ENCODE data around the gene AKT1.

DNA sequence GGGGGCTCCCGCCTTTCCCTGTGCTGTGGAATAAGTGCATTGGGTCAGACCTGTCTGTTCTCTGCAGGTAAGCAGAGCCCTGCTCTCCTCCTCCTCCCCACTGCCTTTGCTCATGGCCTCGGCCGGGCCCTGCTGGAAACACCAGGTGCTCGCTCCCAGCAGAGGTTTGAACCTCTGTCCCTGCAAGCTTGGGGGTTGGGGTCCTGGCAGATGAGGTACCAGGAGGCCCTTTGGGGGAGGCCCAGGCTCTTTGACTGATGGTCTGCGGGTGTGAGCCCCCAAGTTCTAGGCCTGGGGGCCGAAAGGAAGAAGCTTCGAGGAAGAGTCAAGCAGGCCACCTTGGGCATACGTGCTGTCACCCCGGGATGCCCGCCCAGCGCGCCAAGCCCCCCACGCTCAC, 47.5 kb upstream of the AKT1 start:
- TF ChIP-seq, protein P1, sequence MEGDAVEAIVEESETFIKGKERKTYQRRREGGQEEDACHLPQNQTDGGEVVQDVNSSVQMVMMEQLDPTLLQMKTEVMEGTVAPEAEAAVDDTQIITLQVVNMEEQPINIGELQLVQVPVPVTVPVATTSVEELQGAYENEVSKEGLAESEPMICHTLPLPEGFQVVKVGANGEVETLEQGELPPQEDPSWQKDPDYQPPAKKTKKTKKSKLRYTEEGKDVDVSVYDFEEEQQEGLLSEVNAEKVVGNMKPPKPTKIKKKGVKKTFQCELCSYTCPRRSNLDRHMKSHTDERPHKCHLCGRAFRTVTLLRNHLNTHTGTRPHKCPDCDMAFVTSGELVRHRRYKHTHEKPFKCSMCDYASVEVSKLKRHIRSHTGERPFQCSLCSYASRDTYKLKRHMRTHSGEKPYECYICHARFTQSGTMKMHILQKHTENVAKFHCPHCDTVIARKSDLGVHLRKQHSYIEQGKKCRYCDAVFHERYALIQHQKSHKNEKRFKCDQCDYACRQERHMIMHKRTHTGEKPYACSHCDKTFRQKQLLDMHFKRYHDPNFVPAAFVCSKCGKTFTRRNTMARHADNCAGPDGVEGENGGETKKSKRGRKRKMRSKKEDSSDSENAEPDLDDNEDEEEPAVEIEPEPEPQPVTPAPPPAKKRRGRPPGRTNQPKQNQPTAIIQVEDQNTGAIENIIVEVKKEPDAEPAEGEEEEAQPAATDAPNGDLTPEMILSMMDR (IDR thresholded peaks at IDR 0.05), result no peak
- TF ChIP-seq POLR2A (IDR thresholded peaks at IDR 0.05) (no peak), POLR2AphosphoS5 (IDR thresholded peaks at IDR 0.05) (no peak)
